Measurements from ENCODE around the gene TEX261.

Gene TEX261

GRCh38 chr2:71008342-71008741 lies 13.7 kb upstream of the TEX261 start:
- DNase-seq (ENCODE audit: extremely low read depth, low read depth): no peak
- TF ChIP-seq CTCF (IDR thresholded peaks at IDR 0.05; ENCODE audit: low read depth, low read length, missing control alignments): no peak
- H3K4me3 ChIP-seq (replicated peaks; ENCODE audit: low read depth, low read length): no peak overlapping the region

- DNase-seq (ENCODE audit: extremely low read depth, low read depth): no peak
- H3K4me3 ChIP-seq (replicated peaks; ENCODE audit: low read depth, low read length): no peak overlapping the region
- no peak for TF ChIP-seq CTCF (IDR thresholded peaks at IDR 0.05; ENCODE audit: low read depth, low read length, missing control alignments)
These were observed 12.5 kb upstream of the TEX261 start for GRCh38 chr2:71006955-71007799.

GRCh38 chr2:71006323-71006722 lies 11.7 kb upstream of the TEX261 start:
- TF ChIP-seq CTCF (IDR thresholded peaks at IDR 0.05; ENCODE audit: low read depth, low read length, missing control alignments): no peak
- DNase-seq (ENCODE audit: extremely low read depth, low read depth): no peak
- no peak overlapping the region for H3K4me3 ChIP-seq (replicated peaks; ENCODE audit: low read depth, low read length)

GRCh38 chr2:71005271-71006202 lies 10.9 kb upstream of the TEX261 start:
- TF ChIP-seq CTCF (IDR thresholded peaks at IDR 0.05; ENCODE audit: low read depth, low read length, missing control alignments): no peak
- H3K4me3 ChIP-seq (replicated peaks; ENCODE audit: low read depth, low read length): no peak overlapping the region
- no peak for DNase-seq (ENCODE audit: extremely low read depth, low read depth)

GRCh38 chr2:71004857-71005256 lies 10.2 kb upstream of the TEX261 start:
- H3K4me3 ChIP-seq (replicated peaks; ENCODE audit: low read depth, low read length): no peak overlapping the region
- TF ChIP-seq CTCF (IDR thresholded peaks at IDR 0.05; ENCODE audit: low read depth, low read length, missing control alignments): no peak
- no peak for DNase-seq (ENCODE audit: extremely low read depth, low read depth)

- no peak overlapping the region for H3K4me3 ChIP-seq (replicated peaks; ENCODE audit: low read depth, low read length)
- TF ChIP-seq CTCF (IDR thresholded peaks at IDR 0.05; ENCODE audit: low read depth, low read length, missing control alignments): no peak
- DNase-seq (ENCODE audit: extremely low read depth, low read depth): no peak
These were observed 9.5 kb upstream of the TEX261 start for GRCh38 chr2:71003966-71004755.
